HTR-8/SVneo (cell line): Measurements from ENCODE around the gene CADM2.
A peak's percentile ranks its signal among the peaks of the same experiment; 100 is the strongest.
"Not testable (repeated sequence)": the region's sequence is repeated elsewhere in the genome, so short reads cannot be mapped to it uniquely, and the experiment has no call there.

Source experiments
- DNase-seq: peaks from one replicate; pipeline ENCODE4 v3.0.0; 2011; ENCODE audit warnings: low spot score, mixed read lengths; ENCODE audit not compliant: insufficient read length
- FAIRE-seq: peaks from 2 replicates; lab custom pipeline; 2011; peaks lifted over from hg19 to GRCh38; lab: Jason Lieb, UNC

The CADM2 gene

GRCh38 chr3:84958495-84959469 lies at the start of gene CADM2:
CADM2 (plus strand) TSS chr3:84958989.
- FAIRE-seq = no peak
- peak; percentile 90 for DNase-seq

- not testable (repeated sequence) for FAIRE-seq, DNase-seq
These were observed 40.2 kb upstream of the CADM2 start for GRCh38 chr3:84918592-84918991.

GRCh38 chr3:84922682-84923081 lies 36.1 kb upstream of the CADM2 start:
- DNase-seq (no peak), FAIRE-seq (no peak)

GRCh38 chr3:84925571-84925970 lies 33.2 kb upstream of the CADM2 start:
- FAIRE-seq (no peak), DNase-seq (no peak)

DNA sequence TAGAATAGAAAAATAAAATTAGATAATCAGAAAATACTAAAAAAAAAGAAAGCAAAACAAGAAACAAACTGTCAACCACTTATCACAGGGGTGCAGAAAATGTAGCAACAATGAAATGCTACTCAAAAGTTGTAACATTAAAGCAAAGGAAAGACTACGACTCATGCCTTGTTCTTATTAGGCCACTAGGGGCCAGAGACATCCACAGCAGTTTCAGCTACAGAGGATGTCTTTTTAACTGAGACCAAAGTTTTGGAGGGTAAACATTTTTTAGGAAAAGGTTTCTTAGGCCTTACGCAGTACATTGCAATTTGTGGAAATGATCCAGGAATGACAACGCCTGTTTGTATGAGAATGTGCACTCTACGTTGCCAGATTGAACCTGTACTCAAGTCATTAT lies 15.4 kb upstream of the CADM2 start:
- DNase-seq = no peak

DNA sequence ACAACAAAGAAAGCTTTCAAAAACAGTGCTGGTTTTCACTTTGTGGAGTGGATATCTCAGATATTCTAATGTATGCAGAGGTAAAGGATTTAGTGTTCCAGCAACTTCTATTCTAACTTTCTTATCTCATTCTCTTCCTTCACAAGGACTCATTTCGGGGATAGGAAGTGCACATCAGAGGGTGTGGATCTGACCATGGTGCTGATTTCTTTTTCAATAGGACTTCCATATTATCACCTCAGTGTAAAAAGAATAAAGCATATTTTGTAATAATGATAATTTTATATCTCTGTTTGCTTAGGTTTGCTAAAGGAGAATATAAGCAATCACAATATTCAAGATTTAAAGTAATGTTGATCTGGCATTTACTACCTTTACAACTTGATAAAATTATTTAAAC lies 12.5 kb upstream of the CADM2 start:
- no peak for FAIRE-seq

More for the DNA sequence above, 15.4 kb upstream of the CADM2 start:
- no peak for FAIRE-seq

DNA sequence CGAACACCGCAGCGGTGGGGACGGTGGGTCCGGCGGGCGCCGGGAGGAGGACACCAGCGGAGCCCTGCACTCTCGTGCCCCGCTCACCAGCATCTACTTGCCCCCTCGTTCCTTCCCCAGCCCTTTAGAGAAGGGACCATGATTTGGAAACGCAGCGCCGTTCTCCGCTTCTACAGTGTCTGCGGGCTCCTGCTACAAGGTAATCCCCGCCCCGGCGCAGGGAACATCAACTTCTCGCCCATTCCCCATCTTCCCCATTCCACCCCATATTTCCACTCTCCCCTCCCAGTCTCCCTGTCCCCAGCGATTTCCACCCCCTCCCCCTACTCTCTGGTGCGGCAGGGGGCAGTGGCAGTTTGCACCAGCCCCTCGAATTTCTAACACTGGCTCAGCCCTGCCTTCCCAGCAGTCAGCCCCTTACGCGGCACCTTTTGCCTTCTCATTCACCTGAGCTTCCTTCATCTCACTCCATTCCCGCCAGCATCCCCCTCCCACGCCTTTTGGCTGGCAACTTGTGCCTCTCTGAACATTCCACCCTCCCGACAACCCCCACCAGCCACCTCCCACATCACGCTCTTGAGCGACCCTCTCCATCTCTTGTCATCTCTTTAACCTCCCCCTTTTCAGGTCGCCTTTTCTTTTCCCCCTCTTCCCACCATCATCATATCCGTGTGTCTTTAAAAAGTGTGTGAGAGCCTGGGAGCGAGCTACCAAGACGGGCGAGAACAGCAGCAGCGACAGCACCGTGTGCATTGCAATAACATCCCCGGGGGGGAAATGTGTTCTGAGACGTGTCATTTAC lies 882 bp downstream of the CADM2 start:
- DNase-seq (no peak), FAIRE-seq (no peak)

More for the DNA sequence above, 12.5 kb upstream of the CADM2 start:
- DNase-seq = no peak

DNA sequence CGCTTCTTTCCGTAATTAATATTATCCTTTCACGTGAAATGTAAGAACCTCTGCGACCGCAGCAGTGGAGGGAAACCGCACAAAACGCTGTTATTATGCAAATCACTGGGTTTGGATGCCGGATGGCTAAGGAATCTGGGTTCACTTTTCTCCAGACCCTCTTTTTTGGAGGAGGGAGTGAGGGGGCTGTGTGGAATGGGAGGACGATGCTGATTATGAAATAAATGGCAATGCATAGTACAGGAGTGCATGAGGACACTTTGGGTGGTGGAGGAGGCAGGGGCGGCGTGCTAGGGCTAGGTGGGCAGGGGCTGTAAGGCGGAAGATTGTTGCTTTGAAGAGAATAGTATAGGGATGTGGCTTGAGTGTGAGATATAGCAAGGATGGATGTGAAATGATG lies 1.8 kb downstream of the CADM2 start:
- FAIRE-seq (no peak), DNase-seq (no peak)

GRCh38 chr3:84961011-84961410 lies 2.2 kb downstream of the CADM2 start:
- FAIRE-seq = no peak
- no peak for DNase-seq

- FAIRE-seq (no peak), DNase-seq (no peak)
These were observed 2.9 kb downstream of the CADM2 start for GRCh38 chr3:84961521-84962255.

- DNase-seq (no peak), FAIRE-seq (no peak)
These were observed 3.6 kb downstream of the CADM2 start for GRCh38 chr3:84962415-84962814.

- DNase-seq (no peak), FAIRE-seq (no peak)
These were observed 4.3 kb downstream of the CADM2 start for GRCh38 chr3:84963137-84963536.

- FAIRE-seq (no peak), DNase-seq (peak; percentile 15)
These were observed 6.4 kb downstream of the CADM2 start for GRCh38 chr3:84965141-84965540.

GRCh38 chr3:84967767-84968581 lies 9.2 kb downstream of the CADM2 start:
- DNase-seq (no peak), FAIRE-seq (no peak)

GRCh38 chr3:84968701-84969235 lies 10.0 kb downstream of the CADM2 start:
- no peak for DNase-seq
- no peak for FAIRE-seq

- FAIRE-seq (no peak), DNase-seq (no peak)
These were observed 15.6 kb downstream of the CADM2 start for GRCh38 chr3:84974347-84974746.

- DNase-seq = no peak
- no peak for FAIRE-seq
These were observed 18.2 kb downstream of the CADM2 start for GRCh38 chr3:84977021-84977420.

DNA sequence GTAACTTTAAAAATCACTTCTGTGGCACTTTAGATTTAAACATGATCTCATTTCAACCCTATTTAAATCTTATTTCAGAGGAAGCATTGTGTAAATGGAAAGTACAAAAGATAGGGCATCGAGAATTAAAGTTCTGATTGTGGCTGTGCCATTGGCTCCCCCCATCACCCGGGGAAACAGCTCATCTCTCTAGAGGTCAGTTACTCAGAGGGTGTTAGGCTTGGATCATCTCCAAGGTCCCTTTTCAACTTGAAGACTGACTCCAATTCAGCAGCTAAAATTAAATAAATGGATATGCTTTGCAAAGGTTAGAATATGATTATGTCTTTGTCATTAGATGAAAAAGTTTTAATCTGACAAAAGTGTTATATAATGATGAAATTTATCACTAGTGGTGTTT lies 20.1 kb downstream of the CADM2 start:
- no peak for FAIRE-seq
- no peak for DNase-seq

- FAIRE-seq (no peak), DNase-seq (no peak)
These were observed 21.2 kb downstream of the CADM2 start for GRCh38 chr3:84980011-84980410.
